Measurements from ENCODE around the gene PPIP5K1.

DNA sequence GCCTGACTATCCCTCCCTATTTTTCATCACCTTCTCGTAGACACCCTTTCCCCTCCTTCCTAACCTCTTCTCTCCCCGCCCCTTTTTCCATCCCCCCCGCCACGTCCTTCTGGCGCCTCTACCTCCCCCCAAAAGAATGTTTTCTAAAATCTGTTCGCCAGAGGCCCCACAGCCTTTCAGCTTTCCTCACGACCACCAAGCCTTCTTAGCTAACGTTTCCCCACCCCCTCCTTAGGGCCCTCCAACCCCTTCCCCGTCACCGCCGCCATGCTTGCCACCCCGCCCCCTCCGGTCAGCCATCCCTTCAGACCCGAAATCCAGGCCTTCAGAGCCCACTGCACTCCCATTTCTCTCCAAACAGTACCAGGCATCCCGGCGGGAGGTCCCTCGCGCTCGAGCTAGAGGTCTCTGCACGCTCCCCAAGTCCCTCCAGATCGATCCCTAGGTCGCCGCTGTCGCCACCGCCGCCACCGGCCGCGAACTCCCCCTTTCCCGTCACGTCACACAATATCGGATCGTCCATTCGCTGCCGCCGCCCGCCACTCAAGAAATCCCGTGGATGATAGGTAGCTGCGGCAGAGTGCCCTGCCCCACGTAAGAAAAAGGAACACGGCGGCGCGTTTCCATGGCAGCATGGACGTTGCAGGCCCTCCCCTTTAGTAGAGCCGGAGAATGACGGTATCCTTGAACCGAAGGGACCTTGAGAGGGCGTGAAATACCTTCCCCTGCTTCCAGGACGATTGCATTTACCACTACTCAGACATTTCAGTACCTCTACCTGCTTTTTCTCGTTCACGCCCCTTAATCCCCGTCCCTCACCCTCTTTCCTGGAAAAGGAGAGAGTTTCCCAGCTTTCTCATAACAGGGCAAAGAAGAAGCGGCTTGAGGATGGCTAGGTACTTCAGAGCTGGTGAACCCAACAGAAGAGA is 97.1 kb downstream of the PPIP5K1 start, which contains the start of gene TP53BP1:
- TF ChIP-seq, protein P1, sequence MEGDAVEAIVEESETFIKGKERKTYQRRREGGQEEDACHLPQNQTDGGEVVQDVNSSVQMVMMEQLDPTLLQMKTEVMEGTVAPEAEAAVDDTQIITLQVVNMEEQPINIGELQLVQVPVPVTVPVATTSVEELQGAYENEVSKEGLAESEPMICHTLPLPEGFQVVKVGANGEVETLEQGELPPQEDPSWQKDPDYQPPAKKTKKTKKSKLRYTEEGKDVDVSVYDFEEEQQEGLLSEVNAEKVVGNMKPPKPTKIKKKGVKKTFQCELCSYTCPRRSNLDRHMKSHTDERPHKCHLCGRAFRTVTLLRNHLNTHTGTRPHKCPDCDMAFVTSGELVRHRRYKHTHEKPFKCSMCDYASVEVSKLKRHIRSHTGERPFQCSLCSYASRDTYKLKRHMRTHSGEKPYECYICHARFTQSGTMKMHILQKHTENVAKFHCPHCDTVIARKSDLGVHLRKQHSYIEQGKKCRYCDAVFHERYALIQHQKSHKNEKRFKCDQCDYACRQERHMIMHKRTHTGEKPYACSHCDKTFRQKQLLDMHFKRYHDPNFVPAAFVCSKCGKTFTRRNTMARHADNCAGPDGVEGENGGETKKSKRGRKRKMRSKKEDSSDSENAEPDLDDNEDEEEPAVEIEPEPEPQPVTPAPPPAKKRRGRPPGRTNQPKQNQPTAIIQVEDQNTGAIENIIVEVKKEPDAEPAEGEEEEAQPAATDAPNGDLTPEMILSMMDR (IDR thresholded peaks at IDR 0.05), result no peak
- TF ChIP-seq POLR2A (IDR thresholded peaks at IDR 0.05), result no peak
